Measurements from ENCODE around the gene PALD1.
A peak's percentile ranks its signal among the peaks of the same experiment; 100 is the strongest.

The PALD1 gene

DNA sequence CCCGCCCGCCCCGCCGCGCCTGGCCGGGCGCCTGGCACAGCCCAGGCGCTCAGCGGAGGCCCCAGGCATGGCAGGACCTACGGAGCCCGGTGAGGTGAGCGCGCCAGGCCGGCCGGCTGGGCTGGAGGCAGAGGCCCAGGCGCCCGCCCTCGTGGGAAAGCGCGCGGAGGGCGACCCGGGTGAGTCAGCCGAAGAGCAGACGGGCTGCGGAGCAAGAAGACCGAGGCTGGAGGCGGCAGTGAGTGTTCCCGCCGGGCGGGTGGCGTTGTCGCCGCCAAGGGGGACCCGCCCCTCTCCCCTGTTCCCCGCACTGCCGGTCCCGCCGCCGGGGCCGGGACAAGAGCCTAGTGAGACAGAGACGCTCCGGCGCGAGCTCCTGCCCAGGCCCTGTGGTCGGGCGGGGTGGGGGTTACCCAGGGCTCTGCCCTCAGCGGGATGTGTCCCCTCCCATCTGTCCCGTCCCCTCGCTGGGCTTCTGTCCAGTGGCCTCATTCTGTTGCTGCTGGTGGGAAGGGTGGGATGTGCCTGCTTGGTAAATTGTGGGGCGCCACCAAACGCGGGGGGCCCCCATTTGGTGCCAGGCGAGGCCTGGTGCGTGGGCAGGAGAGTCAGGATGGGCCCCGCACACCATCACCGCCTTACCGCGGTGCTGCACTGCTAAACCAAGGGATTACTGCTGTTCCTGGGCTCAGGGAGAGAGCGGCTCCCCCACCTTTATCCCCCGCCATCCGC lies 20.1 kb upstream of the PALD1 start:
- DNase-seq, result no peak

DNA sequence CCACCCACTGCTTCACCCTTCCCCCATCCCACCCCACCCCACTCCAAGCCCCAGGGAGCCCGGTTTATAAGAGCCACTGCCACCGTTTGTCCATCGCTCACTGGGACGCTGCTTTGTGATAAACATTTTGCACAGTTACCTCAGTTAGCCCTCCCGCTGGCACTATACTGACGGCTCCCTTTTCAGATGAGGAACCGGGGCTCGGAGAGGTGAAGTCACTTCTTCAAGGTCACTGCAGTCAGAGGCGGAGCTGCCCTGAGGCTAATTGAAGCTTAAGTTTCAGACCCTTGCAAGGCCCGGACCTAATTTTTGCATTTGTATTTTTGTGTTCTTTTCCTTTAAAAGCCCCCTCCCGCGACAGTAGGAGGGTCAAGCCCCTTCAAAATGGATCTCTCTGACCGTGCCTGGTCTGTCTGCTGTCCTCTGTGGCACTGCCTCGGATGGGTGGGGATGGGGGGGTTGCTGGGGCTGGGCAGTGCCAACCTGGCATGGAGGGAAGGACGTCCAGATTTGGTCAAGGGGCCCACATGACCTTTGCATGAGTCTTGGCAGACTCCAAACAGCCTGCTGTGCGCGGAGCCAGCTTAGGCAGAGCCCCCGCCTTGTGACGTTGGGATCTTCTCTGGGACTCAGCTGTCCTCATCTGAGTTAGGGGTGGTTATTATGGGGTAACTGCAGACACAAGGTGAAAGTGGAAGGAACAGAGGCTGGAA lies 19.4 kb upstream of the PALD1 start:
- no peak for DNase-seq

DNA sequence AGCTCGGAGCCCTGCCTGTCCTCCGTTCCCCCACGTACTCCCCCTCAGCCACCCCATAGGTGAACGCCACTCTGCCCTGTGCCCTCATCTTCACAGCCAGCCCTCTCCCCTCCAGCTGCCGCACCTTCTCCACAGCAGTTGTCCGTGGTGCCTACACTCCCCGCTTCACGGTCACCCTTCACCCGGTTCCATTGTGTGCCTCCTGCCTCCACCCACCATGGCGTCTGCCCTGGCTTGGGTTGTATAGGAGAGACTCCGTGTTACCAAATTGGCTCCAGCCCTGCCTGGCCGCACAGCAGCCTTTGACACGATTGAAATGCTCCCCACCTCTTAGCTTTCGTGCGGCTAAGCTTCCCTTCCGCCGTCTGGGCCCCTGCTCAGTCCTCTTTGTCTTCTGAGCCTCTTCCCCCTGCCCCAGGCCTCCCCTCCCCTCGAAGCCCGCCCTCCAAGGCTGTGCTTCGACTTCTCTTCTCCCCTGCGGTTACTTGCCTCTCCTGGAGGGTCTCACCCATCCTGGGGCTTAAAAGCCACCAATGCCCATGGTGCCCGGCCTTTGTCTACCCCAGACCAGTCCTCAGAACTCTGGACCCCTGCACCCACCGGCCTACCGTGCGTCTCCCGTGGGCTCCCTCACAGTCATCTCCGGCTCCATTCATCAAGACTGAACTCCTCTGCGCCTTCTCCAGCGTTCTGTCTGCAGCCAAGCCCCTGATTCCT lies 18.6 kb upstream of the PALD1 start:
- no peak for DNase-seq

DNA sequence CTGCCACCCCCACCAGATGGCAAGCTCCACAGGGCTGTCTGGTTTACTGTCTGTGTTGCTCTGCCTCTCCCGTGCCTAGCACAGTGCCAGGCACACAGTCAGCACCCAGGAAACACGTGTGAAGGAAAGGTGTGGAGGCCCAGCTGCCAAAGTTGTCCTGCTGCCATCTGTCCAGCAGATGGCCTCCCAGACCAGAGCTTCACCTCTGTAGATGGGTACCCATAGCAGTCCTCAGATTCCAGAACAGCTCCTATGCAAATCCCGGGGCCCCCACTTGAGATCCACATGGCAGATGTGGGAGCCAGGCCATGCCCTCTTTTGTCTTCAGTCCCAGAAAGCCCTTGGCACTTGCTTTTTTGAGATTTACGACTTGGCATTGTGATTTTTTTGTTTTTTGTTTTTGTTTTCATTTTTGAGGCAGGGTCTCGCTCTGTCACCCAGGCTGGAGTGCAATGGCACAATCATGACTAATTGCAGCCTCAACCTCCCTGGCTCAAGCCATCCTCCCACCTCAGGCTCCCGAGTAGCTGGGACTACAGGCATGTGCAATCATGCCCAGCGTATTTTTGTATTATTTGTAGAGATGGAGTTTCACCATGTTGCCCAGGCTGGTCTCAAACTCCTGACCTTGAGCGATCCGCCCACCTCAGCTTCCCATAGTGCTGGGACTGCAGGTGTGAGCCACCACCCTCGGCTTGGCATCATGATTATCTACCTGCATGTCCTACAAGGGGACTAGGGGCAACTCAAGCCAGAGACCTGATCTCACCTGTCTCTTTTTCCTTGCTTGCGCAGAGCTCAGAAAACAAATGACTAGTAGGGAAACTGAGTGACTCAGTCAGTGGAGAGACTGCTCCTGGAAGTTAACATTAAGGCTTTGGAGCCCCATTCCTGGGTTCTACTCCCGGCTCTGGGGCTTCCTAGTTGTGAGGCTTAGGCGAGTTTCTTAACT lies 16.9 kb upstream of the PALD1 start:
- no peak for DNase-seq

DNA sequence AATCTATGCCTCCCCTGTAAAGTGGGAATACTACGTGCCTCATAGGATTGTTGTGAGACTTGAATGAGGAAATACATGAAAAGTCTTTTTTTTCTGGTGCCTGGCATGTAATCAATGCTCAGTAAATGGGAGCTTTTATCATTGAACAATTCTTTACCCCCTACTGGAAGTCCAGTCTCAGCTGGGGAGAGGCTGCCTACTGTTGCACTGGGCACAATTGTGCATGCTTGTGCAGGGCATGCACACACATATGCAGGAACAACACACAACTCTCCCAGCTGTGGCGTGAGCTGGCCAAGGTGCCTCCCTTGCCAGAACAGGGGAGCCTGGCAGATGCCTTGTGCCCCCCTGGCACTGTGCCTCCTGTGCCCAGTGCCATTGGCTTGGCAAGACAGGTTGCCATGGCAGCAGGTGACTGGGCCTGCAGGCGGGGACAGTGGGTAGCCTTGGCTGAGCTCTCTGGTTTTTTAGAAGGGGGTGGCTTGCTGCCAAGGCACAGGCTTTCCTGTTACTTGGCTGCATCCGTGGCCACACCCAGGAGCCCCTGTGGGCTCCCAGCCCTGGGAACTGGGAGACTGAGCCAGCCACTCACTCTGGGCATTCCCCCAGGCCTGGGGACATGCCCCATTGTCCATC lies 16.1 kb upstream of the PALD1 start:
- peak; percentile 59 for DNase-seq

DNA sequence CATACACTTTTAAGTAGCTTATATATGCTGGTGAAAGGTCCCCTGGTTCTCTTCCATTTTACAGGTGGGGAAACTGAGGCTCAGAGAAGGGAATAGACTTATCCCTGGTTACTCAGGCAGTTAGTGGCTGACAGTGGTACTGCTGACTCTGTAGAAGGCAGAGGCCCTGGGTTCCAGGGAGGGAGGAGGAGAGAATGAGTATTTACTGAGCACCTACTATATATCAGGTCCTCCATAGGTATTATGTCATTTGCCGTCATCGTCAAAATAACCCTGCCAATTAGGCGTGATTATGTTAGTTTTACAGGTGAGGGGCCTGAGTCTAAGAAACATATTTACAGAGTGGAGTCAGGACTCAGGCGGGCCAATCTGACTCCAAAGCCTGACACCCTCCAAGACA lies 13.3 kb upstream of the PALD1 start:
- no peak for DNase-seq

DNA sequence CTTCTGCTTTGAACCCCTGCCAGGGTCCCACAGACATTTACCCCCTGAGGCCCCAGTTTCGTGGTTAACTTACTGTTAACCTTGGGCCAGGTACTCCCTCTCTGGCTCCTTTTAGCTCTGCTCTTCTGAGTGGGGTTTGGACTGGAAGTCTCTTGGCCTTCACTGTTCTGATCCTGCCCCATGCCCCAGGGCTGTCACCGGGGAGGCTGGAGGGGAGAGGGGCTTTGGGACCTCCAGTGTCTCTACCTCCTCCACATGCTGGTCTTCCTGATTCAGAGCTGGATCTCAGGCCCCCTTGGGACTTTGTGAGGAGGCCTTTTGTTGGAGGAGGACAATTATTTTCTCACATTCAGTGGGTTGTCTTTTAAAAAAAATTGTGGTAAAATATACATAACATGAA lies 12.7 kb upstream of the PALD1 start:
- DNase-seq, result no peak

DNA sequence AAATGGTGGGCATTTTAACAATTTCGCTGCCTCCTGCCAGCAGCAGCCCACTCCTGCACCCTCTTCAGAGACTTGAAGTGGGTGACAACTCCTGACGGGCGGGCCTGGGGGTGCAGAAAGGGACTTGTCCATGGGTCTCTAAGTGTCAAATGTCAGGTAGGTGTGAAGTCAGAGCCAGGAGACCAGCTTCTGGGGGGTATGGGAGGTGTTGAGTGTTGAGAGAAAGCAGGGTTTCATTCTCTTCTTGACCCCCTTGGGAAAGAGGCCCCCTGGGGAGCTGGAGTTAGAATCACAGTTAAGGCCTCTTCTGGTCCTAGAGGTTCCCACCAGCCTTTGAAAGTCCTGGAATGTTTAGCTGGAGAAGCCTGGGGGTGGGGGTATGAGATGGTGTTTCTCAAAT lies 11.6 kb upstream of the PALD1 start:
- no peak for DNase-seq

DNA sequence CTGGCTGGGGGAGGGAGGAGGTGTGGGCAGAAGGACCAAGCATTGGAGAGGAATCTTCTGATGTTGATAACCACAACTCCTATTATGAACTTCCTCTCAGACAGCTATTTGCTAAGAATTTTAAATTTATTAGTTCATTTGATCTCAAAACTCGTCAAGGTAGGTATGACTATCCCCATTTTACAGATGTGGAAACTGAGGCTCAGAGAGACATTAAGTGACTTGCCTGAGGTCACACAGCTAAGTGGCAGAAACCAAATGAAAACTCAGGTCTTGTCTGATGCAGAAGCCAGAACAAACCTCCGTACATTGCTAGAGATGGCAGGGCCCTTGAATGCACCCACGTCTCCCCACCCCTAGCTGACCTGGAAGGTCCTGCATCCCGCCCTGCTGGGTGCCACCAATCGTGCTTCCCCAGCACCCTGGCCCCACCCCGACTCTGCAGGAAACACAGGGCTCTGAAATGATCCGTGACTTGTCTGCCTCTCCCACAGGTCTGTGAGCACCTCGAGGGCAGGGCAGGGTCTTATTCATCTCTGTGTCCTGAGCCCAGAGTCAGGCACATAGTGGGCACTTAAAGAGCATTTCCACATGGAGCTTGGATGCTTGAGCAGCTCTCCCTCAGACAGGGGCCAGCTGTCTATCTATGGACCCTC lies 5.6 kb upstream of the PALD1 start:
- no peak for DNase-seq

DNA sequence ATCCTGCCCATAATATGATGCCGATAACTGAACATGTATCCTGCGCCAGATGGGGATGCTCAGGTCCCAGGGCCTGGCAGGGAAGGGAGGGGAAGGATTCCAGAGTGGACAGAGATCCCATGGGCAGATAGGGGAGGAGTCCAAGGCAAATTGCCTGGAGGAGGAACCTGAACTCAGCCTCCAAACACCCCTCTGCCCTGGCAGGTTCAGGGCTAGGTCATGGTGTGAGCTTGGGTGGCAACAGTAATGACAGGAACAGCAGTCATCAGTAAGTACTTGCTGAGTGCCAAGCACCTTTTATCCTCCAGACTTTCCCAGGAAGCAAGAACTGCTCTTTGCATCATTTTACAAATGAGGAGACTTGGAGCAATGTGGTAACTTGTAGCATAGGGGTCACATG lies 3.8 kb upstream of the PALD1 start:
- DNase-seq, result no peak

DNA sequence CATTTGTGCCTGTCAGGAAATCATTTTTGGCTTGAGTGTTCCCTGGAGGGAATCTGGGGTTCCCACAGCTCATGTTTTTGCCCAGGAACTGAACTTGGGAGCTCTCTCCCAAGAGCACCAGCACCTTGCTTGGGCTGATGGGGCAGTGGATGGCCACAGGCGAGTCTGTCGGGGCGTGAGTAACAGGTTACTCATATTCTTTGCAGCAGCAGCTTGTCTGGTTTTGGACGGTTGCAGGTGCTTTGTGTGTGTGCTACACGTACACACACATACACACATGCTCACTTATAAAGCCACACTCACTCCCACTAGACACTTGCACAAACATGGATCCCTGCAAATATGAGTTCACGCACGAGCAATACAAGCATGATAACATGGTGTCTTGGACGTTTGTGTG lies 2.9 kb upstream of the PALD1 start:
- no peak for DNase-seq

DNA sequence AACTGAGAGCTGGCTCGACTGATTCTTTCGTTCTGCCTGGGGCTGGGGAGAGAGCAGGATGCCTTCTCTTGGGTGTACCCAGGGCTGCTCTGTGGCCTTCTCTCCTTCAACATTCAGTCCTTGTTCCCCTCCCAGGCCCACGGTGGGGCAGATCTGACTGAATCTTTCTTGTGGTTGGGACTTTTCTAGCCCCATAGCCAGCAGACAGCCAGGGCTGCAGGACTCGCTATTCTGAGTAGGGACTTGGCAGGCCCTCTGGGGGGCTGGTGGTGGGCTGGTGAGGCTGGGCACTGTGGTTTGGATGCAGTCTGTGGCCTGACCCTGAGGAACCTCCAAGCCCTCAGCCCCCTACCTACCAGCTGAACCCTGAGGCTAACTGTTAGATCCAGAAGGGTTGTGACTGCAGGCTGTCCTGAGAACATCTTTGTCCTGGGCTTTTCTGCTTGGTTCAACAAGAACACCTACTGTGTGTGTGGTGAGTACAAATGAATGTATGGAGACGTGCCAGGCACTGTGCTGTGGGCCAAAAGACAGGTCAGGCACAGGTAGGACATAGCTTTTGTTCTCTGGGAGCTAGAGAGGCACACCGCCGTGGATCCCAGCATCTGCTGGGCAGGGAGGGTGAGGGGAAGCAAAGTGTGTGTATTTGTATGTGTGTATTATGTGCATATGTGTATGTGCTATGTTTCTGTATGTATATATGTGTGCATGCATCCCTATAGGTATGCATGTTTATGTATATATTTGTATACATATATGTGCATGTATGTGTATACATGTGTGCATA lies 2.1 kb upstream of the PALD1 start:
- DNase-seq, result no peak

DNA sequence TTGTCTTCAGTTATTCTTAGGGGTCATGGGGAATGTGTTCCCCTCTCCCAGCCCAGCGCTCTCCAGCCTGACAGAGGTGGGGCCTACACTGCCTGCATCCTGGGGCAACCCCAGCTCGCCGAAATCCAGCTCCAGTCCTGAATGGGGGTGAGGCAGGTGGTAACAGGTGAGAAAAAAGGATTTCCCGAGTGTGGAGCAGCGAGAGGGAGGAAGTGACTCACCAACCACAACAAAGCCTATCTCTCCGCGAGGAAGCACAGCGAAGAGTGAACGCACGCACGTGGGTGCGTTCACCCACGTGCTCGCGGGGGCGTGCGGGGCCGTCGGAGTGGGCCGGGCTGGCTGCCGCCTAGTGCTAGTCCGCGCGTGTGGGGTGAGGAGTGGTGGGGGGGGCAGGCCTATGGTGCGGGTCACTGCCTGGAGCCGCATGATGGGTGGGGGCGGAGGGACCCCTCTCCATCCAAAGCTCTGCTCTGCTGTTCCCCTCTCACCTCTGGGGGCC lies 855 bp upstream of the PALD1 start:
- no peak for DNase-seq

DNA sequence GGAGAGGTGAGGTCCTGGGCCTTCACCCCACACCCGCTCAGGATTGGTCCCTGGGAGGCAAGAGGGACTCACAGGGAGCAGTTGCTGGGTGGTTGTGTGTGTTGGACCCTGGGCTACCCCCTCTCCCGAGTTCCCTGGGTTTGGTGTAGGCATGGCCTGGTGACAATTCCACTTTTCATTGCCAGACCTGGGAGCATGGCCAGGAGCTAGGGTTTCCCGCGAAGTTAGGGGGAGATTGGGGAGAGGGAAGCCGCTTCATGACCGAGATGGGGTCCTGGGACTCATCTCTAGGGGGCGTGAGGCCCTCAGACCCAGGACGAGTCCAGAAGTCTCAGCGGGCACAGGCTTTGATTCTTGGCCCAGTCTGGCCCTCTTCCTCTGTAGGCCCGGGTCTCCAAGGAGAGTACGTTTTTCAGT lies 606 bp downstream of the PALD1 start:
- DNase-seq, result no peak

DNA sequence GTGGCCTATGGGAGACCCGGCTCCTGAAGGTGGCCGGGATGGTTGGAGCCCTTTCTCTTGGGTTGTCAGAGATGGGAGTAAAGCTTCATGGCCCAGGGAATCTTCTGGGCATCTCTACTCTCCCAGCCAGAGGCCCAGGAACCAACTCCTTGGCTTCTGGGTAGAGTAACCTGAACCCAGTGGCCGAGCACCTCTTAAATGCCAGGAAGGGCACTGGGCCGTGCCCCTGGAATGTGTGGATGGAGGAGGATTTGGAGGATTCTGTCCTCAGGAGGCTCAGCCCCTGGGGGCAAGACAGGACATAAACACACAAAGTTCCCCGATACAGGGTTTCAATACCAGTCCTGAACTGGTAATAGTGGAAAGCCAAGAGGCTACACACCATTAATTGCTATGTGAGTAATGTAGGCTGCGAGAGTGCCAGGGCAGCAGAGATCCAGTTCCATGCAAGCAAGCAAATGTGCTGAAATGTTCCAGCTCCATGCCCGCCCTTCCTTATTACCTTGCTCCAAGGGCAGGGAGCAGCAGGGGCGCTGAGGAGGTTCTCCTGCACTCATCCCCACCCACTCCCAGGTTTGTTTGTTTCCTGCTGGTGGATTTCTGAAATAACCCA lies 1.2 kb downstream of the PALD1 start:
- no peak for DNase-seq

DNA sequence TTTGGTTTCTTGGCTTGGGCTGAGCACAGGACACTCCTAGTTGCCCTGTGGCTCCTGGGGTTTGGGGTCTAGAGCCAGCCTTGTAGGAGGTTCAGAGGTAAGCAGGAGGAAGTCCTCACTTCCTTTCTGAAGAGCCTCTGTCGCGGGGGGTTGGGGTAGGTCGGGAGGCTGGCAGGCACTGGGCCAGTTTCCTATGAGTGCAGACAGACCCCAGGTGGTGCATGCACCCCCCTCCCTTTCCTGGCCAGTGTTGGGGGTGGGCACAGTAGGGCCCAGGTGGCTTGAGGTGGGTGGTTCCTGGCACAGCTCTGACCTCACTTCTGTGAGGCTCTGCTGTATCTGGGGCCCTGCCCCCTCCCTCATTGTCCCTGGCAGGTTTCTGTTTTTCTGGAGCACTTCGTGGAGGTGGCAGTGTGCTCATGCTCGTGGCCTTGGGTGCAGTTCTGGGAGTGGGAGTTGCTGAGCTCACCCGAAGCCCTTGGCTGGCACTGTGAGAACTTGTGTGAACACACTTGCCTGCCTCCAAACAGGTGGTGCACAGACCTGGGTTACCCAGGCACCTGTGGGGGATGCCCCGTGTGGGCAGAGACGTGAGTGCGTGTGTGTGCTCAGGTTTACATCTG lies 1.8 kb downstream of the PALD1 start:
- DNase-seq, result no peak

DNA sequence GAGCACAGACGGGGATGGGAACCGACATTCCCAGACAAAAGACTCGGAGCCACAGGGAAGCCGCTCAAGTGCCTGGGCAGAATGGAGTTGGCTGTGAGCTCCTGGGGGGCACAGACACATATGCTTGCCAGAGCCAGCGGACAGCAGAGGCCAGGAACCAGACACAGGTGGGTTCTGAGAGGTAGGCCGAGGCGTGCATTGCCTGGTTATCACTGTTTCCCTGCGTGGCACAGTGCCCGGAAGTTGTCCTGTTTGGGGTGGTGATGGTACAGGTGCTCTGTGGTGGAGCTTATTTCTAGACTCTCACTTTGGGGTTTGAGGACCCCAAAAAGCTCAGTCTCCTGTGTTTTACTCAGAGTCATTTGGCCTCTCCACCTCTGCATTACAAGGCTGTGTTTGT lies 2.5 kb downstream of the PALD1 start:
- no peak for DNase-seq

DNA sequence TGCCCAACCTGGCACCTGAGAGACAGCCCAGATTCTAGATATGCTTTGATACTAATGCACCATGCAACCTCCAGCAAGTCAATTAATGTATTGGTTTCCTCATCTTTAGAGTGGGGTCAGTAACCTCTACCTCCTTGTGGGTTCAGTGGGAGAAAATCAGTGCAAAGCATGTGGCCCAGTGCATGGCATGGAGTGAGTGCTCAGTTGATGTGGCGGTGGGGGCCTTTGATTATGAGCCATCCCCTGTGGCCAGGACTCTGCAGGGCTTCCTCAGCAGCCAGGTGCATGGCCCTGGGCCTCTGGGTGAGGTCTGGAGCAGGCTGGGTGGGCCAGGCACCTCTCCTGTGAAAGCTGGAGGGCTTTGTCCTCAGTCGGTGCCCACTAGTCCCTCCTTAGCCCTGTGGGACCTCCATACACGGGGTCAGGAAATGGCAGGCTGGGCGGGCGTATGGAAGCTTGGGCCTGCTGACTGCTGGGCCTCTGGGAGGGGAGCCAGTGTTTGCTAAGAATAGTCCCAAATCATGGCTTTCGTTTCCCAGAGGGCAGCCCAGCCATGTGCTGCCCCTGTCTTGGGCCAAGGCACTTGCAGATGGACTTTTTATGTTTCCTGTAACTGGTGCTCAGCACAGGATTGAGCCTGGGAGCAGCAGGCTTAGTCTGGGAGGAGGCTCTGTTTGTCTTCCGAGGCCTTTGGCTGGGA lies 3.4 kb downstream of the PALD1 start:
- DNase-seq, result no peak
